Measurements from ENCODE around the gene IRX2.

- TF ChIP-seq CTCF (IDR thresholded peaks at IDR 0.05) (no peak), POLR2AphosphoS5 (IDR thresholded peaks at IDR 0.05) (no peak), POLR2A (IDR thresholded peaks at IDR 0.05) (no peak)
Observed at GRCh38 chr5:2698581-2698980, 52.9 kb downstream of the IRX2 start.
